HL-60 (cell line): ENCODE data around the gene SEMA3B.

Source experiments
- DNase-seq, 2 experiments: peaks; one replicate each; pipeline ENCODE4 v3.0.0-alpha.2; 2010 to 2020; ENCODE audit warnings: low read depth in 1 of 2, low spot score in 1 of 2
- H3K27ac ChIP-seq: fragments of 250-450 bp; sonication (Bioruptor Pico); replicated peaks from 2 replicates; pipeline ENCODE4 v1.5.1; 2020; ENCODE audit warnings: mild to moderate bottlenecking, moderate library complexity
- H3K27me3 ChIP-seq: fragments of 250-450 bp; sonication (Bioruptor Pico); 2 replicates; pipeline ENCODE4 v1.5.1; 2021; ENCODE audit warnings: mild to moderate bottlenecking, moderate library complexity; ENCODE audit not compliant: insufficient read depth, poor library complexity, severe bottlenecking
- H3K4me3 ChIP-seq: replicated peaks from 2 replicates; pipeline ENCODE4 v1.5.1; 2011; ENCODE audit warnings: mild to moderate bottlenecking, control low read depth, low read length; ENCODE audit not compliant: insufficient read depth
- CTCF ChIP-seq: IDR thresholded peaks from one replicate; pipeline ENCODE4 v1.5.1; 2011; ENCODE audit warnings: low read length, control low read depth, inconsistent platforms; ENCODE audit not compliant: insufficient read depth
- GABPA ChIP-seq: IDR thresholded peaks from 2 replicates; pipeline ENCODE4 v1.6.1; 2012; ENCODE audit warnings: low read depth
- POLR2AphosphoS5 ChIP-seq: IDR thresholded peaks from 2 replicates; pipeline ENCODE4 v1.6.1; 2012; ENCODE audit warnings: low read depth
- SPI1 ChIP-seq: IDR thresholded peaks from 2 replicates; pipeline ENCODE4 v1.6.1; 2012; ENCODE audit warnings: low read depth, mild to moderate bottlenecking, borderline replicate concordance
- TF ChIP-seq, protein P1 (sequence below): IDR thresholded peaks from 2 replicates; pipeline ENCODE4 v1.6.1; 2012; ENCODE audit warnings: low read depth; ENCODE audit not compliant: insufficient replicate concordance

The SEMA3B gene

DNA sequence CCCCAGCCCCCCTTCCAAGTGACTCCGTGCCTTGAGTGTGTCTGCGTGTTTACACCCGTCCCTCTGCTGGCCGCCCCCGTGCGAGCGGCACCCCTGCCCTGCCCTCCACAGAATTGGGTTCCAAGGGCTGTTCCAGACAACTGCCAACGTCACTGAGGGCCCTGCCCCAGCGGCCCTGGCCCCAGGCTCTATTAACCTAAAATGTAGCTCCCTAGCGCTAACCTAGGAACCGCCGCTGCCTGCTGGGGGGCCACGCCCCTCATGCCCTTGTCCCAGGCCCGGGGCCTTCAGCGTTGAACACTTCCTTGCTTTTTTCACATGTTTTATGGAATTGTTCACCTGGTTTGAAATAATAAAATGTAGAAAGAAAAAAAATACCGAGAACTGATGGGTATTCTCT is 10.0 kb upstream of the SEMA3B start:
- TF ChIP-seq GABPA = no peak
- no peak for TF ChIP-seq POLR2AphosphoS5
- no peak for TF ChIP-seq CTCF
- TF ChIP-seq SPI1 = no peak
- TF ChIP-seq, protein P1, sequence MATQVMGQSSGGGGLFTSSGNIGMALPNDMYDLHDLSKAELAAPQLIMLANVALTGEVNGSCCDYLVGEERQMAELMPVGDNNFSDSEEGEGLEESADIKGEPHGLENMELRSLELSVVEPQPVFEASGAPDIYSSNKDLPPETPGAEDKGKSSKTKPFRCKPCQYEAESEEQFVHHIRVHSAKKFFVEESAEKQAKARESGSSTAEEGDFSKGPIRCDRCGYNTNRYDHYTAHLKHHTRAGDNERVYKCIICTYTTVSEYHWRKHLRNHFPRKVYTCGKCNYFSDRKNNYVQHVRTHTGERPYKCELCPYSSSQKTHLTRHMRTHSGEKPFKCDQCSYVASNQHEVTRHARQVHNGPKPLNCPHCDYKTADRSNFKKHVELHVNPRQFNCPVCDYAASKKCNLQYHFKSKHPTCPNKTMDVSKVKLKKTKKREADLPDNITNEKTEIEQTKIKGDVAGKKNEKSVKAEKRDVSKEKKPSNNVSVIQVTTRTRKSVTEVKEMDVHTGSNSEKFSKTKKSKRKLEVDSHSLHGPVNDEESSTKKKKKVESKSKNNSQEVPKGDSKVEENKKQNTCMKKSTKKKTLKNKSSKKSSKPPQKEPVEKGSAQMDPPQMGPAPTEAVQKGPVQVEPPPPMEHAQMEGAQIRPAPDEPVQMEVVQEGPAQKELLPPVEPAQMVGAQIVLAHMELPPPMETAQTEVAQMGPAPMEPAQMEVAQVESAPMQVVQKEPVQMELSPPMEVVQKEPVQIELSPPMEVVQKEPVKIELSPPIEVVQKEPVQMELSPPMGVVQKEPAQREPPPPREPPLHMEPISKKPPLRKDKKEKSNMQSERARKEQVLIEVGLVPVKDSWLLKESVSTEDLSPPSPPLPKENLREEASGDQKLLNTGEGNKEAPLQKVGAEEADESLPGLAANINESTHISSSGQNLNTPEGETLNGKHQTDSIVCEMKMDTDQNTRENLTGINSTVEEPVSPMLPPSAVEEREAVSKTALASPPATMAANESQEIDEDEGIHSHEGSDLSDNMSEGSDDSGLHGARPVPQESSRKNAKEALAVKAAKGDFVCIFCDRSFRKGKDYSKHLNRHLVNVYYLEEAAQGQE = no peak
- H3K27ac ChIP-seq = no peak overlapping the region
- DNase-seq = peak in 1 of 2 experiments; percentile 16
- H3K4me3 ChIP-seq = no peak overlapping the region
- no peaks in the 10 kb centered on the region for H3K27me3 ChIP-seq

DNA sequence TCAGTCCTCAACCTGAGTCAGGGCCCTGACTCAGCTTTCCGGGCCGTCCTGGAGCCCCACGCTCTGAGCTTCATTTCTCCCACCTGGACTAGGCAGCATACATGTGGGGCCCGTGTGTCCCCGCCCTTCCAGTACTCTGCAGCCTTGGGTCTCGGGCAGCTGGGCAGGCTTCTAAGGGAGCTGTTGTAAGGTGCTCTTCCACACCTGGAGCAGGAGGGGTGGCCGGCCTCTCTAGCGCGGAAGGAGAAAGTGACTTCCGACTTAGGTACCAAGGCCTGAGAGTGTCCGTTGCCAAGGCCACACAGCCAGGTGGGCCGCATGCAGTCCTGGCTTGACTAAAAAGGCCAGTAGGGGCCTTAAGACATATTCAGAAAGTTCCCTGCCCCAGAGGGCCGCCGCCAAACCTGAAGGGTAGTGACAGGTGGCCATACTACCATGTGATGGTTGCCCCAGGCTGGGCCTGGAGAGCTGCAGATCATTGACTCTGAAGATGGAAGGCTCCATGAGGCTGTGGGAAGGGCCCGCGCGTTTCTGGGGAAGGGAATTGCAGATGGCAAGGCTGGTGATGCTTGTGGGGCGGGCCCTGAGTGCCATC is 9.4 kb upstream of the SEMA3B start:
- no peak for DNase-seq
- Histone ChIP-seq H3K27ac (no peak overlapping the region), H3K27me3 (no peaks in the 10 kb centered on the region), H3K4me3 (no peak overlapping the region)
- TF ChIP-seq SPI1 (no peak), CTCF (no peak), POLR2AphosphoS5 (no peak), GABPA (no peak)
- TF ChIP-seq, protein P1 = no peak

DNA sequence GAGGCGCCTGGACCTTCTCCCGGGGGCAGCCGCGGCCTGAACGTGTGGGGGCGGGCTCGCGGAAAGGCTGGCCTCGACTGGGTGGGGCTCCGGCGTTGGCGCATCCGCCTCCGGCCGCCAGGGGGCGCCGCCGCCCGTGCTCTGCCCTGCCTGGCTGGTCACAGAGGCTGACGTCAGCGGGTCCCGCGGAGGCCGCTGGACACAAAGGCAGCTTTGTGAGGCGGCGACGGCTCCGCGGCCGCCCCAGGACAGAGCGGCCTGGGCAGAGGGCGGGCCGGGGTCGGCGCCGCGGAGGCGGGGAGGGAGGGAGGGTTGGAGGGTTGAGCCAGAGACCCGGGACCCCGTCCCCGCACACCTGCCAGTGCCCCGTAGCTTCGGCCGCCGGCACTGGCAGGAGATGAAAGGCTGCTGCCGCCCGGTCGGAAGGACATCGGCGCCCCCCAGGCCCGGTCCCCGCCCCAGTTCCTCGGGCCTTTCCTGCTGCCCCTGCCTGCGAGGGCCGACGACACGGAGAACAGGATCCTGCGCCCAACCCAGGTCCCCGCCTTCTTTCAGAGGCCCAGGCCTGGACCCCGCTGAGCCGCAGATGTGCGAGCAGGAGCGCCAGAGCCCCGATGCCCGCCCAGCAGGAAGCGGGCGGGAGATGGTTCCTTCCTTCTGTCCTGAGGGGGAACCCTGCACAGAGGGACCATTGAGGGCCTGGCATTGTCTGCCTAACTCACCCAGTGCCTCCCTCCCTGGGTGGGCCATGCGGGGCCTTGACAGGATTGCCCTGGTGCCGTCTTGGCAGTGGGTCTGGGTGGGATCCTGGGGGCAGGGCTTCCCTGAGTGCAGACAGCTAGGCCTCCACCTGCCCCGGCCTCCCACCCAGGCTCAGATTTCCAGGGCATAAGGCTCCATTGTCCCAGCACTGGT is 8.7 kb upstream of the SEMA3B start:
- TF ChIP-seq, protein P1 = no peak
- TF ChIP-seq POLR2AphosphoS5 (peak; percentile 79), CTCF (peak; percentile 79), GABPA (no peak), SPI1 (no peak)
- peak; percentile 76 to 80 for DNase-seq
- H3K27me3 ChIP-seq = no peaks in the 10 kb centered on the region
- peak overlapping the region; percentile 43 for H3K4me3 ChIP-seq
- no peak overlapping the region for H3K27ac ChIP-seq
